ENCODE data around the gene THEM4.

Gene THEM4

GRCh38 chr1:151944126-151944856 is 35.0 kb upstream of the THEM4 start:
- TF ChIP-seq CTCF (IDR thresholded peaks at IDR 0.05; ENCODE audit: low read depth, low read length) = no peak
- H3K36me3 ChIP-seq = no peaks in the 10 kb centered on the region
- H3K9me3 ChIP-seq (ENCODE audit: severe bottlenecking) = peaks cover 10% of the 10 kb centered on the region
- H3K4me3 ChIP-seq (ENCODE audit: low read depth, low read length) = no peak overlapping the region
- DNase-seq = no peak
- no peak overlapping the region for H3K27ac ChIP-seq
- peaks cover 100% of the 10 kb centered on the region for H3K27me3 ChIP-seq (ENCODE audit: insufficient read depth, low read depth, severe bottlenecking)

- peaks cover 10% of the 10 kb centered on the region for H3K9me3 ChIP-seq (ENCODE audit: severe bottlenecking)
- H3K27ac ChIP-seq = no peak overlapping the region
These were observed 34.3 kb upstream of the THEM4 start for GRCh38 chr1:151943591-151943990.

GRCh38 chr1:151942882-151943281 is 33.6 kb upstream of the THEM4 start:
- TF ChIP-seq CTCF (IDR thresholded peaks at IDR 0.05; ENCODE audit: low read depth, low read length) = no peak
- no peak overlapping the region for H3K27ac ChIP-seq
- no peak for DNase-seq

More at GRCh38 chr1:151943591-151943990, 34.3 kb upstream of the THEM4 start:
- TF ChIP-seq CTCF (IDR thresholded peaks at IDR 0.05; ENCODE audit: low read depth, low read length) = no peak
- no peaks in the 10 kb centered on the region for H3K36me3 ChIP-seq
- DNase-seq = no peak
- no peak overlapping the region for H3K4me3 ChIP-seq (ENCODE audit: low read depth, low read length)
- peaks cover 100% of the 10 kb centered on the region for H3K27me3 ChIP-seq (ENCODE audit: insufficient read depth, low read depth, severe bottlenecking)

GRCh38 chr1:151940541-151940940 is 31.2 kb upstream of the THEM4 start:
- no peaks in the 10 kb centered on the region for H3K36me3 ChIP-seq
- peaks cover 94% of the 10 kb centered on the region for H3K27me3 ChIP-seq (ENCODE audit: insufficient read depth, low read depth, severe bottlenecking)
- no peak for TF ChIP-seq CTCF (IDR thresholded peaks at IDR 0.05; ENCODE audit: low read depth, low read length)
- no peak overlapping the region for H3K27ac ChIP-seq
- no peak for DNase-seq
- H3K9me3 ChIP-seq (ENCODE audit: severe bottlenecking) = no peaks in the 10 kb centered on the region
- no peak overlapping the region for H3K4me3 ChIP-seq (ENCODE audit: low read depth, low read length)

More at GRCh38 chr1:151942882-151943281, 33.6 kb upstream of the THEM4 start:
- H3K9me3 ChIP-seq (ENCODE audit: severe bottlenecking) = peaks cover 7% of the 10 kb centered on the region
- H3K27me3 ChIP-seq (ENCODE audit: insufficient read depth, low read depth, severe bottlenecking) = peaks cover 98% of the 10 kb centered on the region
- no peaks in the 10 kb centered on the region for H3K36me3 ChIP-seq
- no peak overlapping the region for H3K4me3 ChIP-seq (ENCODE audit: low read depth, low read length)

- Histone ChIP-seq H3K4me3 (ENCODE audit: low read depth, low read length) (no peak overlapping the region), H3K27ac (no peak overlapping the region), H3K36me3 (no peaks in the 10 kb centered on the region), H3K27me3 (ENCODE audit: insufficient read depth, low read depth, severe bottlenecking) (peaks cover 93% of the 10 kb centered on the region), H3K9me3 (ENCODE audit: severe bottlenecking) (no peaks in the 10 kb centered on the region)
- DNase-seq = no peak
- TF ChIP-seq CTCF (IDR thresholded peaks at IDR 0.05; ENCODE audit: low read depth, low read length) = no peak
These were observed 30.5 kb upstream of the THEM4 start for GRCh38 chr1:151939779-151940178.

- H3K27ac ChIP-seq = no peak overlapping the region
- no peak for TF ChIP-seq CTCF (IDR thresholded peaks at IDR 0.05; ENCODE audit: low read depth, low read length)
- no peak for DNase-seq
- no peak overlapping the region for H3K4me3 ChIP-seq (ENCODE audit: low read depth, low read length)
- no peaks in the 10 kb centered on the region for H3K9me3 ChIP-seq (ENCODE audit: severe bottlenecking)
- H3K27me3 ChIP-seq (ENCODE audit: insufficient read depth, low read depth, severe bottlenecking) = peaks cover 92% of the 10 kb centered on the region
- no peaks in the 10 kb centered on the region for H3K36me3 ChIP-seq
These were observed 29.8 kb upstream of the THEM4 start for GRCh38 chr1:151939141-151939540.

Data from WERI-Rb-1 (cell line).